PFSK-1 (cell line): Measurements from ENCODE around the gene AMER2.

Experiments used
- FOXP2 ChIP-seq: optimal IDR thresholded peaks from 2 replicates; pipeline ENCODE3; 2011; ENCODE audit warnings: borderline replicate concordance, control low read depth, inconsistent platforms; ENCODE audit not compliant: insufficient read depth; ENCODE audit errors: extremely low read length, extremely low read depth
- POLR2AphosphoS5 ChIP-seq: IDR thresholded peaks from 2 replicates; pipeline ENCODE4 v1.6.1; 2012; ENCODE audit warnings: low read depth, mild to moderate bottlenecking, control low read depth, low read length, moderate library complexity
- SIN3A ChIP-seq: IDR thresholded peaks from 2 replicates; pipeline ENCODE4 v1.6.1; 2012; ENCODE audit warnings: mild to moderate bottlenecking, low read length, moderate library complexity, borderline replicate concordance; ENCODE audit not compliant: insufficient read depth
- TAF1 ChIP-seq: IDR thresholded peaks from 2 replicates; pipeline ENCODE4 v1.6.1; 2012; ENCODE audit warnings: low read length, control low read depth, borderline replicate concordance; ENCODE audit not compliant: insufficient read depth
- TF ChIP-seq, protein P1 (sequence below), 2 experiments: IDR thresholded peaks; 2 replicates each; pipeline versions ENCODE4 v1.6.1 to v1.8.0; 2011 to 2012; ENCODE audit warnings: low read depth in 2 of 2, low read length in 2 of 2, control low read depth in 1 of 2, inconsistent platforms in 1 of 2, mild to moderate bottlenecking in 1 of 2, moderate library complexity in 1 of 2; ENCODE audit not compliant: insufficient read depth in 1 of 2

The AMER2 gene

DNA sequence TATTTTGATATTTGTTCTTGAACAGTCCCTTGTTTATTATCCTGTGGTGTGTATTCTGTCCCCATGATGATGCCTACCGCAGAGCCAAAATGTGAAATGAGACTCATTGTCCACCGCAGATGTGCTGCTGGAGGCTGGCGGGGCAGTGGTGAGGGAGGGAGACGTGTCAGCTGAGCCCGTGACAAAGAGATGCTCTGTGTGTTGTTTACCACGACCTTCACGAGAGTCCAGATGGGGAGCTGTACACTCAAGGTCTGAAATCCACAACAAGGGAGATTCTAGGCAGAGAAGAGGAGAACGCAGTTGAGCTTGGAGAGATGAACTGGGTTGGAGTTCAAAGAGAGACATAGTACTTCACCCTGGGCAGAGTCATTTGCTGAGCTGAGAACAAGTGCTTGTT lies 20.8 kb upstream of the AMER2 start:
- TF ChIP-seq TAF1 = no peak
- TF ChIP-seq, protein P1, sequence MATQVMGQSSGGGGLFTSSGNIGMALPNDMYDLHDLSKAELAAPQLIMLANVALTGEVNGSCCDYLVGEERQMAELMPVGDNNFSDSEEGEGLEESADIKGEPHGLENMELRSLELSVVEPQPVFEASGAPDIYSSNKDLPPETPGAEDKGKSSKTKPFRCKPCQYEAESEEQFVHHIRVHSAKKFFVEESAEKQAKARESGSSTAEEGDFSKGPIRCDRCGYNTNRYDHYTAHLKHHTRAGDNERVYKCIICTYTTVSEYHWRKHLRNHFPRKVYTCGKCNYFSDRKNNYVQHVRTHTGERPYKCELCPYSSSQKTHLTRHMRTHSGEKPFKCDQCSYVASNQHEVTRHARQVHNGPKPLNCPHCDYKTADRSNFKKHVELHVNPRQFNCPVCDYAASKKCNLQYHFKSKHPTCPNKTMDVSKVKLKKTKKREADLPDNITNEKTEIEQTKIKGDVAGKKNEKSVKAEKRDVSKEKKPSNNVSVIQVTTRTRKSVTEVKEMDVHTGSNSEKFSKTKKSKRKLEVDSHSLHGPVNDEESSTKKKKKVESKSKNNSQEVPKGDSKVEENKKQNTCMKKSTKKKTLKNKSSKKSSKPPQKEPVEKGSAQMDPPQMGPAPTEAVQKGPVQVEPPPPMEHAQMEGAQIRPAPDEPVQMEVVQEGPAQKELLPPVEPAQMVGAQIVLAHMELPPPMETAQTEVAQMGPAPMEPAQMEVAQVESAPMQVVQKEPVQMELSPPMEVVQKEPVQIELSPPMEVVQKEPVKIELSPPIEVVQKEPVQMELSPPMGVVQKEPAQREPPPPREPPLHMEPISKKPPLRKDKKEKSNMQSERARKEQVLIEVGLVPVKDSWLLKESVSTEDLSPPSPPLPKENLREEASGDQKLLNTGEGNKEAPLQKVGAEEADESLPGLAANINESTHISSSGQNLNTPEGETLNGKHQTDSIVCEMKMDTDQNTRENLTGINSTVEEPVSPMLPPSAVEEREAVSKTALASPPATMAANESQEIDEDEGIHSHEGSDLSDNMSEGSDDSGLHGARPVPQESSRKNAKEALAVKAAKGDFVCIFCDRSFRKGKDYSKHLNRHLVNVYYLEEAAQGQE (IDR thresholded peaks at IDR 0.05; ENCODE audit: insufficient read depth in 1 of 2, low read depth in 2 of 2, low read length in 2 of 2) = no peak
- TF ChIP-seq SIN3A = no peak
- TF ChIP-seq FOXP2 = no peak
- no peak for TF ChIP-seq POLR2AphosphoS5

GRCh38 chr13:25192489-25192888 lies 20.4 kb upstream of the AMER2 start:
- TF ChIP-seq FOXP2 (no peak), TAF1 (no peak), POLR2AphosphoS5 (no peak), SIN3A (no peak)
- TF ChIP-seq, protein P1 (IDR thresholded peaks at IDR 0.05; ENCODE audit: insufficient read depth in 1 of 2, low read depth in 2 of 2, low read length in 2 of 2) = no peak

DNA sequence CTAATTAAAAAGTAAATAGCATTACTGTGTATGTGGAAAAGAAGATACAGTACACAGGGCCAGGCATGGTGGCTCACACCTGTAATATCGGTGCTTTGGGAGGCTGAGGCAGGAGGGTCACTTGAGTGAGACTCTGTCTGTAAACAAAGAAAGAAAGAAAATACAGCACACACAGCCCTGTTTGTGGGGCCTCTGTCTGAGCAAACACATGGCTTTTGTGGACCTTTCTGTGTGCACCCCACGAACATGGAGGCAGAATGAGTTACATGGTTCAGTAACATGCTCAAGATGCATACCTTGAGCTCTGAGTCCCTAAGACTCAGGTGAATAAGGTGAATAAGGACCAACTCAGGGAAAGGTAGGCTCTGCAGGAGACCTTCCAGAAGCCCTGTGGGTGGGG lies 20.0 kb upstream of the AMER2 start:
- TF ChIP-seq, protein P1 (IDR thresholded peaks at IDR 0.05; ENCODE audit: insufficient read depth in 1 of 2, low read depth in 2 of 2, low read length in 2 of 2) = no peak
- no peak for TF ChIP-seq FOXP2
- no peak for TF ChIP-seq SIN3A
- TF ChIP-seq TAF1 = no peak
- TF ChIP-seq POLR2AphosphoS5 = no peak

DNA sequence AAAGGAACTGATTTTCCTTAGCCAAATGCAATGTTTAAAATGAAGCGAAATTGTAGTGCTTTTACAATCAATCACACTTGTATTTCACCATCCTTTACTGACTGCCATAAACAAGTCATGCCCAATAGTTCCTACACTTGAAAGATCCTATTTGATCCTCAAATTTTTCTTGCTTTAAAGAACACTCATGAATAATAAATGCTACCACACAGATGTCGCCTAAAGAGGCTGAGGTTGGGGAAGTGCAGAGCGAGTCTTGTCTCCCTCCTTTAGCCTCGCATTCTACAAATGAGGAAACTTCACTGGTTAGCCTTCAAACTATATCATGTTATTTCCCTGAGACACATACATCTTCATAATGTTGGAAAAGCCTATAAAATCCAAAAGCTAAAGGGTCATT lies 18.7 kb upstream of the AMER2 start:
- TF ChIP-seq TAF1 = no peak

DNA sequence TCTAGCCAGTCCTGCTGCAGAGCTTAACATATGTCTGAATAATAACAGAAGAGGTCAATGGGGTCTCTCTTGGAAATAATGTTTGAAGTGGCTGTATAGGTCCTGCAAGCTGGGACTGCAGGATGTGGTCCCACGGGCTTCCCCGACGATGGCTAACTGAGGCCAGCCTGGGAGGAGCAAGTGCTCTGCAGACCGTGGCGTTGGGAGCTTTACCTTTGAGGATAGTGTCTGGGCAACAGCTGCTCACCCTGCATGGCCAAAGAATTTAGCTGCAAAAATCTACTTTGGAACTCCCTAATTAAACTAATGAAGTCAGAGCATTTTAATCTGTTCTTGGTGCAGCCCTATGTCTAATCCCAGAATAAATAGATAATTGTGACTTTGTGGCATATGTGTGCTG lies 18.2 kb upstream of the AMER2 start:
- TF ChIP-seq SIN3A (no peak), POLR2AphosphoS5 (no peak), TAF1 (no peak), FOXP2 (no peak)
- TF ChIP-seq, protein P1 (IDR thresholded peaks at IDR 0.05; ENCODE audit: insufficient read depth in 1 of 2, low read depth in 2 of 2, low read length in 2 of 2) = no peak
